PC-3 (cell line): ENCODE results near the gene ATF5. TPM values are rescaled to one million over a fixed set of nuclear protein-coding genes. Genes with fewer than 3 reads are reported as not detected.

Experiments
- ATAC-seq: fragments of 200-7000 bp; cut with Tn5 transposase; 2 replicates; pipeline ENCODE4 v1.9.1; 2020; ENCODE audit warnings: mild to moderate bottlenecking, moderate library complexity
- BruUV-seq: library from RNA; stranded (reverse); fragments of 400-500 nt; replicated peaks from 2 replicates; lab custom pipeline; 2021; lab: Mats Ljungman, UMichigan
- CTCF ChIA-PET: fragments of 300-600 bp; sonication (Branson Sonifier 250); formaldehyde crosslinking; loops from one replicate; lab custom pipeline; 2022; ENCODE audit warnings: antibody characterized with exemption; lab: Charles Lee
- POLR2A ChIA-PET: fragments of 300-600 bp; sonication (Branson Sonifier 250); formaldehyde crosslinking; loops from one replicate; lab custom pipeline; 2022; ENCODE audit warnings: antibody characterized with exemption; ENCODE audit not compliant: unreplicated experiment; lab: Charles Lee
- DNase-seq: peaks from one replicate; pipeline ENCODE4 v3.0.0-alpha.2; 2015
- H2AFZ ChIP-seq: fragments of 300-600 bp; sonication (generic); 2 replicates; pipeline ENCODE4 v1.6.0; 2016; ENCODE audit warnings: antibody characterized with exemption, low read length
- H3F3A ChIP-seq: fragments of 300-600 bp; sonication (generic); one replicate; pipeline ENCODE4 v1.6.0; 2017; ENCODE audit warnings: antibody characterized with exemption, low read length, control low read depth, mild to moderate bottlenecking; ENCODE audit not compliant: unreplicated experiment
- H3K27ac ChIP-seq: fragments of 300-600 bp; sonication (generic); 2 replicates; pipeline ENCODE4 v1.5.1; 2016; ENCODE audit warnings: mild to moderate bottlenecking, low read length
- H3K27me3 ChIP-seq: fragments of 300-600 bp; sonication (generic); 2 replicates; pipeline ENCODE4 v1.6.1; 2016; ENCODE audit warnings: low read length, mixed read lengths
- H3K36me3 ChIP-seq: fragments of 300-600 bp; sonication (generic); 2 replicates; pipeline ENCODE4 v1.6.1; 2016; ENCODE audit warnings: low read depth, mixed run types, low read length, mixed read lengths
- H3K4me1 ChIP-seq: fragments of 300-600 bp; sonication (generic); 2 replicates; pipeline ENCODE4 v1.5.1; 2016; ENCODE audit warnings: low read length; ENCODE audit not compliant: insufficient read depth
- H3K4me2 ChIP-seq: fragments of 300-600 bp; sonication (generic); 2 replicates; pipeline ENCODE4 v1.6.0; 2016; ENCODE audit warnings: low read length
- H3K4me3 ChIP-seq: fragments of 300-600 bp; sonication (generic); 2 replicates; pipeline ENCODE4 v1.5.1; 2016; ENCODE audit warnings: mild to moderate bottlenecking, low read length, mixed read lengths
- H3K79me2 ChIP-seq: fragments of 300-600 bp; sonication (generic); 2 replicates; pipeline ENCODE4 v1.6.1; 2017; ENCODE audit warnings: low read length, mixed read lengths
- H3K9ac ChIP-seq: fragments of 300-600 bp; sonication (generic); 2 replicates; pipeline ENCODE4 v1.6.0; 2016; ENCODE audit warnings: mild to moderate bottlenecking, low read length
- H3K9me2 ChIP-seq: fragments of 300-600 bp; sonication (generic); replicated peaks from 2 replicates; pipeline ENCODE4 v1.6.1; 2016; ENCODE audit warnings: mixed run types, low read length, mixed read lengths
- H3K9me3 ChIP-seq: fragments of 300-600 bp; sonication (generic); 2 replicates; pipeline ENCODE4 v1.6.1; 2016; ENCODE audit warnings: low read length, mixed read lengths
- H4K20me1 ChIP-seq: fragments of 300-600 bp; sonication (generic); 2 replicates; pipeline ENCODE4 v1.6.1; 2016; ENCODE audit warnings: low read length, mixed read lengths
- EZH2 ChIP-seq: fragments of 300-600 bp; sonication (generic); IDR thresholded peaks from one replicate; pipeline ENCODE4 v1.6.1; 2017; ENCODE audit warnings: antibody characterized with exemption, mild to moderate bottlenecking, low read length; ENCODE audit not compliant: unreplicated experiment
- EZH2phosphoT487 ChIP-seq: fragments of 300-600 bp; sonication (generic); IDR thresholded peaks from 2 replicates; pipeline ENCODE4 v1.6.1; 2018; ENCODE audit warnings: mild to moderate bottlenecking, antibody characterized with exemption, low read length, borderline replicate concordance
- intact Hi-C: fragments of 100-400 bp; cut with micrococcal nuclease; formaldehyde crosslinking; loops from 2 replicates; pipeline ENCODE4 v1.9.0; 2023
- total RNA-seq: library from RNA; depleted of rRNA; stranded (reverse); fragments of >200 nt; gene quantifications from 2 replicates; pipeline ENCODE4 v1.2.3, GENCODE V29; 2014
- TF ChIP-seq, protein P1 (sequence below): fragments of 300-600 bp; sonication (generic); conservative IDR thresholded peaks from 2 replicates; pipeline ENCODE4 v1.5.1; 2017; ENCODE audit warnings: antibody characterized with exemption, low read depth, mild to moderate bottlenecking, low read length

The ATF5 gene
- total RNA-seq, 1 experiment from 2014 or later, result 50.7 TPM

DNA sequence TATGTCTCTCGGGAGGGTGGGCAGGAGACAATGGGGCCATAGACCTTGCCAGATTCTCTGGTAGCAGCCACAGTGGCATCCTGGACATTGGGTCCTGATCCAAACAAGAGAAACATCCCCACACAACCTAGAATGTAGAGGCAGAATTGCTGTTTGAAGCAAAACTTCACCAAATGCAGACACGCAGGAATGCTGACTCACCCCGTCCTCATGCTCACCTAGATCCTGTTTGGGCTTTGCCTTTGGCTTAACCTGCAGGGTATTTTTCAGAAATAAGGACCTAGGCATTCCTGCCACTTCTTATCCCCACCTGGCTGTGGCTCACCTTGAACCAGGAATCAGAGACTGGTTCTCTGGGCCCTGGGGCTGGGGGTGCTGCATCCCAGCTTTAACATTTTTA lies 44.2 kb upstream of the ATF5 start:
- Histone ChIP-seq H3K4me2 (no peak overlapping the region), H3K79me2 (no peaks in the 10 kb centered on the region), H3F3A (peaks cover 3% of the 10 kb centered on the region), H3K9ac (peak overlapping the region; percentile 5; the same call in 1 of the 2 replicates), H3K4me3 (no peak overlapping the region), H4K20me1 (no peaks in the 10 kb centered on the region), H3K4me1 (peaks cover 12% of the 10 kb centered on the region), H2AFZ (no peak overlapping the region), H3K9me2 (no peaks in the 10 kb centered on the region), H3K9me3 (no peaks in the 10 kb centered on the region), H3K27ac (peak overlapping the region; percentile 62), H3K27me3 (no peaks in the 10 kb centered on the region), H3K36me3 (peaks cover 26% of the 10 kb centered on the region)
- TF ChIP-seq EZH2 (no peak), EZH2phosphoT487 (no peak)
- TF ChIP-seq, protein P1, sequence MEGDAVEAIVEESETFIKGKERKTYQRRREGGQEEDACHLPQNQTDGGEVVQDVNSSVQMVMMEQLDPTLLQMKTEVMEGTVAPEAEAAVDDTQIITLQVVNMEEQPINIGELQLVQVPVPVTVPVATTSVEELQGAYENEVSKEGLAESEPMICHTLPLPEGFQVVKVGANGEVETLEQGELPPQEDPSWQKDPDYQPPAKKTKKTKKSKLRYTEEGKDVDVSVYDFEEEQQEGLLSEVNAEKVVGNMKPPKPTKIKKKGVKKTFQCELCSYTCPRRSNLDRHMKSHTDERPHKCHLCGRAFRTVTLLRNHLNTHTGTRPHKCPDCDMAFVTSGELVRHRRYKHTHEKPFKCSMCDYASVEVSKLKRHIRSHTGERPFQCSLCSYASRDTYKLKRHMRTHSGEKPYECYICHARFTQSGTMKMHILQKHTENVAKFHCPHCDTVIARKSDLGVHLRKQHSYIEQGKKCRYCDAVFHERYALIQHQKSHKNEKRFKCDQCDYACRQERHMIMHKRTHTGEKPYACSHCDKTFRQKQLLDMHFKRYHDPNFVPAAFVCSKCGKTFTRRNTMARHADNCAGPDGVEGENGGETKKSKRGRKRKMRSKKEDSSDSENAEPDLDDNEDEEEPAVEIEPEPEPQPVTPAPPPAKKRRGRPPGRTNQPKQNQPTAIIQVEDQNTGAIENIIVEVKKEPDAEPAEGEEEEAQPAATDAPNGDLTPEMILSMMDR, result no peak
- intact Hi-C loops, result no loop called here
- ATAC-seq (peak; percentile 45), DNase-seq (peak; percentile 59)
- BruUV-seq, result no TSS peak
- ChIA-PET CTCF (no interaction called here), POLR2A (interaction anchor here (0.6 kb wide), 1 partner anchor 589 kb away, joined by 8 read pairs; no protein-coding TSS in a partner anchor)

DNA sequence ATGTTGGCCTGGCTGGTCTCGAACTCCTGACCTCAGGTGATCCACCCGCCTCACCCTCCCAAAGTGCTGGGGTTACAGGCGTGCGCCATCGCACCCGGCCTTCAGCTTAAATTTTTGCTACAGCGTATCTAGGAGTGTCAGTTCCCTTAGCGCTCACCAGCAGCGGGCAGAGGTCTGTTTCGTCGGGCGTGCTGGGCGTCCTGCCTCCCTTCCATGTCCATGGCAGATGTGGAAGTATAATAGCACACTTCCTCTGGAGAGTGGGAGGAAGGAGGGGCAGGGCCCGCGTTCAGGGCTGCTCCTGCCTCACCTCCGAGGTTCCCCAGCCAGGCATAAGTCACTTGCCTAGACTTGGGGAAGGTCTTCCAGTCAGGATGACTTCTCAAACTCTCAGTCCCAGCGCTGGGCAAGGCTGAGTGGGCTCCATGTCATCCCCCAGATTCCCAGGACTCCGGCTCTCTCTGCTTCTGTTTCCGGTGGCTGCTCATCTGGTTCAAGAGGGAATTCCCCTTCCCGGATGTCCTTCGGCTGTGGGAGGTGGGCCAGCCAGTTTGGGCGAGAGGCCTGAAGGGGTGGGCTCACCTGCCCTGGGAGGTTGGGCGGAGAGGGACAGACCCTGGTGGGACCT lies 41.9 kb upstream of the ATF5 start:
- no peak for TF ChIP-seq EZH2phosphoT487
- no peak for TF ChIP-seq EZH2
- TF ChIP-seq, protein P1, result no peak
- Histone ChIP-seq H3K4me3 (no peak overlapping the region), H3K4me2 (no peak overlapping the region), H3K27me3 (no peaks in the 10 kb centered on the region), H3F3A (peaks cover 3% of the 10 kb centered on the region), H4K20me1 (no peaks in the 10 kb centered on the region), H3K27ac (no peak overlapping the region), H3K79me2 (no peaks in the 10 kb centered on the region), H3K9me2 (no peaks in the 10 kb centered on the region), H3K4me1 (peaks cover 12% of the 10 kb centered on the region), H2AFZ (no peak overlapping the region), H3K9me3 (no peaks in the 10 kb centered on the region), H3K9ac (no peak overlapping the region), H3K36me3 (peaks cover 18% of the 10 kb centered on the region)
- no peak for ATAC-seq
- ChIA-PET CTCF (no interaction called here), POLR2A (no interaction called here)
- no peak for DNase-seq
- BruUV-seq, result no TSS peak
- intact Hi-C loops, result no loop called here
